AML-193 (cell line): ENCODE data around the gene DIP2B.

ENCODE experiments used
- DNase-seq, 2 experiments: peaks; one replicate each; lab custom pipeline; 2025; lab: John Stamatoyannopoulos, UW

DIP2B gene

DNA sequence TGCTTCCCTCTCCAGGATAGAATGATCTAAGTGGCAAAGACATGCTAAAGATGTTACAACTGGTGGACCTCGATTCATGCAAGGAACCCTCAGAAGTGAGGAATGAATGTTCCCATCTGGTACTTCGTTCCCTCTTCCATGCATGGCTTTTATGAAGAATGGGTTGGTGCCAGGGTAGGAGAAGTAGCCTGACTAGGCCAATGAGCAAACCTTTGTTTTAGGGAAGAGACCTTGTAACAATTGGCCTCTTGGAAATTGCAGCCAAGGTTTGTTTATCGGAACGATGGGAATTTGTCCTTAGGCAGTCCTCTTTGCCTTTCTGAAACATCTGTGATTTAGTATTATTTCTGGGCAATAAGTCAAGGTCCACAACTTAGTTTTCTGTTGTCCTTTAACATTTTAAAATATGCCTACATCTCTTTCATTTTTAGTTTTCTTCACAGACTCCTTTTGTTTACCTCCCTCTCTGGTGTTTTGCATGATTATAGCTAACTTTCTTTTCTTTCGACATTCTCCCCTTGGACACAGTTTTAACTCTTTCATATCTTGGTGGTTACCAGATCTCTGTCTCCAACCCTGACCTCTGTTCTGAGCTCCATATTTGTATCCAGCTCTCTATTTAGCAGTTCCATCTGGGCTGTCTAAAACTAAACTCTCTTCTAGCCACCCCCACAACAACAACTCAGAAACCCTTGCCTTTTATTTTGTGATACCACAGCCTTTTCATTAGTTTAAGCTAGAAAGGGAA lies 70.0 kb downstream of the DIP2B start:
- no peak for DNase-seq

DNA sequence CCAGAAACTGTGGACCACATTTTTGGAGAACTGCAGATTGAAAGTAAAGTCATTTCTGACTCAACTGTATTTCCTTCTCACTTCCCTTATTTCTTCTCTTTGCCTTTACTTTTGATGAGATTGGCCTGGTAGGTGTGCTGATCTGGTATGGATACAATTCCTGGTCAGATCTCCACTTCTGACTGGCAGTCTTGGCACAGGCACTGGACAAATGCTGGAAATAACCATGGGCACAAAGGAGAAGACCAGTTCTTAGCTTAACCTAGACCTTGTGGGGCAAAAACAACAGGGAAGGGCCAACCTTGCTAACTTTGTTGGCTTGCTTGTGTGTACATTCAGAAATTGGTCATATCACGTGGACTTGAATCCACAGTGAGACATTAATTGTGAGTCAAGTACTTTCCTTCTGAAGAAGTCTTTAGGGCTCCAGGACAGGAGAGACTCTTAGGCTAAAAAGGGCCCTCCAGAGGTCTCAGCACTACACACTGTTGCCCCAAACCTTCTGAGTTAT lies 75.0 kb downstream of the DIP2B start:
- DNase-seq = no peak

DNA sequence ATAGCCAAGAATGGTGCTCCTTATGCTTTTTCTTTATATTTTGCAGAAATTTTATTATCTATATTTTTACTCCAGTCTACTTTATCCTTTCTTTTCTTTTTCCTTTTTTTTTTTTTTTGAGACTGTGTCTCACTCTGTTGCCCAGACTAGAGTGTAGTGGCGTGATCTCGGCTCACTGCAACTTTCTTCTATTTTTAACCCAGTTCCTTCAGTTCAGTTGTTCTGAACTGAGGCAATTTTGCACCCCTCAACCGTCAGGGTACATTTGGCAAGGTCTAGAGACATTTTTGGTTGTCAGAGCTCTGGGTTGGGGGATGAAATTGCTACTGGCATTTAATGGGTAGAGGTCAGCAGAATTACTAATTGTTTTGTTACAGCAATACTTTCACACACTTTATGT lies 75.7 kb downstream of the DIP2B start:
- DNase-seq = no peak

DNA sequence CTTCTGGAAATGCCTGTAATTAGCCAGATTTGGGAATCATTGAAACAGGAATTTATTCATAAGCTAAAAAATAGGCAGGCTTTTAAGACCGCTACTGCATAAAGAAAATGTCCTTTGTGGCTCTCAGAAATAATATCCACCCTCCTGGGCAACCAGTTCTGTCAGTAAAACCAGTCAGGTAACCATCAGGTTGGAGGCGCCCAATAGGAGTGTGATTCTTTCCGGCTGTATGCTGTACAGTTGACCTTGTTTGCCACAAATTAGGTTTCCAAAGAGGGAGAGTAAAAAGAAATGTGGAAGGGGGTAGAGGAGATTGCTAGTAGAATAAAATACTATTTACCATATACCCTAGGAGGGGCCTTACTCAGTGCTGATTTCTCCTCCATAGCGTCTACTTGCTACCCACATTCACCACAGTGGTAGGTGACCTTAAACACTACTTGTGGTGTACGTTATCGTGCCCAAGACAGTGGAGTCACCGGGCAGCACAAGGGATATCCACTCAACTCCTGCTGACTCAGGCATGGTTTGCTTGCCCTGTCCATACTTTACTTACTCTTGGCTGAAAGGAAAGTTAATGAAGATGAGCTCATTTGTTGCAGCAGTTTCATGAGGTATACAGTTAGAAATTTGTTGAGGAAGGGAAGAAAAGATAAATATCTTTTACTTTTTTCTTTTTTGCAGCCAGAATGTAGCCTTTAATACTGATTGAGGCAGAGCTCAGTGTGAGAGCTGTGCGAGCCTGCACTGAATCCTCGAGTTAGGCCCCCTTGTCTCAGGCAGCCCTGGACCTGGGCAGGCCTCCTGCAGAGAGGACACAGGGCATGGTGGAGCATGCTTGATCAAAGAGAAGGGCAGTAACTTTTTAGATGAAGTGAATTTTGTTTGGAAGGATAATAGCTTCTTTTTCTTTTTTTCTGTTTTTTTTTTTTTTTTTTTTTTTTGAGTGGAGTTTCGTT lies 76.7 kb downstream of the DIP2B start:
- no peak for DNase-seq

DNA sequence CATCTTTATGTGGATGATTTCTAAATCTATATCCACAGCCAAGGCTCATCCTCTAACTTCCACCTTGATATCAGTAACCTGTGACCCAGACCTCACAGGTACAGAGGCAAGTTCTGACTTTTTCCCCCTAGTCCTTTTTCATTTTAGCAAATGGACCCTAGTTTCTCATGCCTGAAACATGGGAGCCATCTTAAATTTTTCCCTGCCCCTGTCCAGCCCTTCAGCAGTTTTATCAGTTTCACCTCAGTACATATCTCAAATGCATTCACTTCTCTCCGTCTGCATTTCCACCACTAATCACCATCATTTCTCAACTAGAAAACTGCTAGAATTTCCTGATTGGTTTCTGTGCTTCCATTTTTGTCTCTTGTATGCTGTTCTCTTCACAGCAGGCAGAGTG lies 79.3 kb downstream of the DIP2B start:
- DNase-seq = no peak

DNA sequence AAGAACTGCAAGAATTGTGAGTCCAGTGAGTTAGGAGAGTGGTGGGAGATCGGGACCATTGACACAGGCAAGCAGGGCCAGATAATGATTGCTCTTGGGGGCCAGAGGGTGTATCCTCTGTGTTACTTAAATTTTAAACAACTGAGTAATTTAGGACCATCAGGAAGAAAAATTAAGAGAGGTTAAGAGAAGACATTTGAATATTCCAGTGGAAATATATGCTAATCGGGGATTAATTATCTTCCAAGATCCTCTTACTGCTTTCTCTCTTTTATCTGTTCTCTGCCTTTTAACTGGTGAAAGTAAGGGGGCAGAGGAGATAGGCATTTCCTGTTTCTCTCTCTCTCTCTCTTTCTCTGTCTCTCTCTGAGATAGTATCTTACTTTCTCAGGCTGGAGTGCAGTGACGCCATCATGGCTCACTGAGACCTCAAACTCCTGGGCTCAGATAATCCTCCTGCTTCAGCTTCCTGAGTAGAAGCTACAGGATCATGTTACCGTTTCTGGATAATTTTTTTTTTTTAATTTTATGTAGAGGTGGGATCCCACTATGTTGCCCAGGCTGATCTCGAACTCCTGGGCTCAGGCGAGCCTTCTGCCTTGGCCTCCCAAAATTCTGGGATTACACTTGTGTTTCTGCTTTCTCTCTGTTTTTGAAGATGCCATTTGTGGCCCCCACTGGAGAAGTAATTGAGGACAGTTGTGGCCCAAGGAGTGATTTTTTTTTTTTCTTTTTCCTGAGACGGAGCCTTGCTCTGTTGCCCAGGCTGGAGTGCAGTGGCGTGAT lies 85.1 kb downstream of the DIP2B start:
- no peak for DNase-seq

DNA sequence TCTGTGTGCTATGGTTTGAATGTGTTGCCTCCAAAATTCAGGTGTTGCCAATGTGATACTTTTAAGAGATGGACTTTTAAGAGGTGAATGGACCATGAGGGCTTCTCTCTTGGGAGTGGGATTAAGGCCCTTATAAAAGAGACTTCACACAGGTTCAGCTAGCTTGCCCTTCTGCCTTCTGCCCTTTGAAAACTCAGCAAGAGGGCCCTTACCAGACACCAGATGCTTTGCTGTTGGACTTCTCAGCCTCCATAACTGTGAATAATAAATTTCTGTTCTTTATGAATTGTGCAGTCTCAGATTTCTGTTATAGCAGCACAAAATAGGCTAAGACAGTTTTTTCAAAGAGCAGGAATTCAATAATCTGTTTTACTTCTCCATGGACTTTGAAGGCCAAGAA lies 86.1 kb downstream of the DIP2B start:
- DNase-seq = no peak

DNA sequence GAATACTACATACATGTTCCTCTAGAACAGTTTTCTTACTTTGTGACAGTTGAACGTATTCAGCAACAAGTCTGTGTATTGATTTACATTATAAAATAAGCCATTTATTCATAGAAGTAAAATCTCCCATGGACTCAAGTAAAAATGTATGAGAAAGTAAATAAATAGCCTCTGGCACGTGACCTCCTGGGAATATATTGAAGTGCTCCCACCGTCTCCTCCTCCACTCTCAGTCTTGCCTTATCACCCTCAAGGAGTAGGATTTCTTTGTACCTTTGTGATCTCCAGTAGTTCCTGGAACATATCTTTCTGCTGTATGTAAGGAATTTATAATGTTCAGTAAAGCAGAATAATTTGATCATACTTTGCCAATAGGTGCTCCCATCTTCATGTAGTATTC lies 90.9 kb downstream of the DIP2B start:
- DNase-seq = no peak

DNA sequence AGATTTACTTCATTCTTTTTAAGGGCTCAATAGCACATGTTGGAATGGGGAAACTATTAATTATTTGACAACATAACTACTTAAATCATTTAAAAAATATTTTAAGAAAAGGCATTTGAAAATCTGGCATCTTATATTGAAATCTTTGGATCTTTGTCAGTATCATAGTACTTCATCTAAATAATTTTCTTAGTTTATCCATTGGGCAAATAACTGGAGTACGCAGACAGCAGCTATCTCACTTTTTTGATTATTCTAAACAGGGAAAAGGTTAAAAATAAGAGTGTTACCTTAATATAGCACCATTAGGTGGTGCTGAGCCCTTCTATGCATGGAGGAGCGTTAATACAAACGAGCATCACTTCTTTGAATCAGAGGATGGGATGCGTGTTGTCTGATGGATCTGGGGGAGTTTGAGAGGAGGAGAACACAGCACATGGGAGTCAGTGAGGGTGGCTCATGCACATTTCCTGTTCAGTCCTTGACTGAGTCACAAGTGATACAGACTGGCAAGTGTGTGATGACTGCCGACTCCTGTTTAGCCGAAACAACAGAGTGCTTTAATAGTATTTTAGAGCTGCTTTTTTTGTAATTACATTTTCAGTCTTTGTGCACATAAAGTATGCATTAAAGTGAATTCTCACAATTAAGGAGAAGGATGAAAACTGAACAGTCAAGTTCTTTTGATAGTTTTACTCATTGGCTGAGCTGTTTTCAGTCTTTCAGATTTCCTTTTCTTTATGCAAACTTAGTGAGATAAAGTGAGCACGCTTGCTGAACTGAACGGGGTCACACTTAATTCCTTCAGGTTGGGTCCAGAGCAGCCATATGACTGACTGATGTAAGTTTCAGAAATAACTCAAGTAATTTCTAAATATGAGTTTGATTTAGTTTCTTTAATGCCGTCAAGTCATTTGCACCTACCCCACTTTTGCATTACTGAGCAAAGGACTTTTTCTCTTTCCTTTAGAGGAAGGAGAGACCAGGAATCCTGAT lies 92.7 kb downstream of the DIP2B start:
- DNase-seq = no peak

DNA sequence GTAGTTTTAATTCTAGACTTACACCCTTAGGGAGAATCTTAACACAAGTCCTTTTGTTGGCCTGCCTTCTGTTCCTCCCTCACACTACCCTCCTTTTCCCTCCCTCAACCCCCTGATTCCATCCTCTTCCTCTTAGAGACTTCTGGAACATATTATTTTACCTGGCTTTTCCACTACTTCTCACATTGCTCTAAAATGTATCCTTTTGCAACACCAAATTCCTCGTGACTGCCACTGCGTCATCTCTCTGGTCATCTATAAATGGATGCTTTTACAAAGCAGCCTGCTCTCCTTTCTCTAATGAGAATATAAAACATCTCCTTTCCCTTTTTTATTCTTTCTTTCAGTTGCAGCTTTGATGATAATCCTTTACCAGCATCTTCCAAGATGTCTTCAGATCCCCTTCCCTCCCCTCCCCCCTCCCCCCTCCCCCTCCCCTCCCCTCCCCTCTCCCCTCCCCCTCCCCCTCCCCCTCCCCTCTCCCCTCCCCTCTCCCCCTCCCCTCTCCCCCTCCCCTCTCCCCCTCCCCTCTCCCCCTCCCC lies 93.6 kb downstream of the DIP2B start:
- DNase-seq = no peak

DNA sequence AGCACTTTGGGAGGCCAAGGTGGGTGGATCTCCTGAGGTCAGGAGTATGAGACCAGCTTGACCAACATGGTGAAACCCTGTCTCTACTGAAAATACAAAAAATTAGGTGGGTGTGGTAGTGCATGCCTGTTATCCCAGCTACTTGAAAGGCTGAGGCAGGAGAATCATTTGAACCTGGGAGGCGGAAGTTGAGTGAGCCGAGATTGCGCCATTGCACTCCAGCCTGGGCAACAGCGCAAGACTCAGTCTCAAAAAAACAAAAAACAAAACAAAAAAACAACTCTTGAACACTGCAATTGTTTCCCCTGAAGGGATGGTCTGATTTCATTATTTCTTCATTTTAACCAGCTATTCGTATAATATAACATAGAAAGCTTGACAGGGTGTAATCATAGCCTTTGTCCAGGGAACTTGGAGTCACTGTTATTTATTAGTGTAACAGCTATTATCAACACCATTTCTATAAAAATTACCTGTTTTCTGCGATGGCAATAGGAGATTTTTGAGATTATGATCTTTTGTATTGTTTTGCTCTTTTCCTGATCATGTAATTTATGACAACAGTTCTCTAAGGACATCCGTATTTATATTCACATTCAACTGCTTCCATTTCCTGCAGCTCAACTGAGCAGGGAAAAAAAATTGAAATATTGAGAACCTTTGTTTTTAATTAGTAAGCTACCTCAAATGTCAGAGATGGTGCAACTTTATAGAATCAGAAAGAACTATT lies 94.7 kb downstream of the DIP2B start:
- DNase-seq = no peak

DNA sequence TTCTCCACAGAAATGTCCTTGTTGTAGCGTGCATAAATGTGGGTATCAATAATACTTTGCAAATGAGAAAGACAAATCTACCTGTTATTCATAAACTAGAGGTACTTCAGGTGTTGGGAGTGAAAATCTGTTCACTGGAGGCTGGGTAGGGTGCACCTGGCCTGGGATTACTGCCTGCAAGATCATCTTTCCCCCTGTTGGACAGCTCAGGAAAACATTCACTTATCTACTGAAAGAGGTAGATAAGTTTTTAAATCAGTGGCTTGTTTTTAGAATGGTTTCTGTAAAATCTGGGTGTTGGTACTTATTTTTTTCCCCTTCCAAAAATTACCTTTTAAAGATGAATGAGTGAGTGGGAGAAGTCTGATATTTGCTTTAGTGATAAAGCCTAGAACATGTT lies 95.6 kb downstream of the DIP2B start:
- DNase-seq = no peak

DNA sequence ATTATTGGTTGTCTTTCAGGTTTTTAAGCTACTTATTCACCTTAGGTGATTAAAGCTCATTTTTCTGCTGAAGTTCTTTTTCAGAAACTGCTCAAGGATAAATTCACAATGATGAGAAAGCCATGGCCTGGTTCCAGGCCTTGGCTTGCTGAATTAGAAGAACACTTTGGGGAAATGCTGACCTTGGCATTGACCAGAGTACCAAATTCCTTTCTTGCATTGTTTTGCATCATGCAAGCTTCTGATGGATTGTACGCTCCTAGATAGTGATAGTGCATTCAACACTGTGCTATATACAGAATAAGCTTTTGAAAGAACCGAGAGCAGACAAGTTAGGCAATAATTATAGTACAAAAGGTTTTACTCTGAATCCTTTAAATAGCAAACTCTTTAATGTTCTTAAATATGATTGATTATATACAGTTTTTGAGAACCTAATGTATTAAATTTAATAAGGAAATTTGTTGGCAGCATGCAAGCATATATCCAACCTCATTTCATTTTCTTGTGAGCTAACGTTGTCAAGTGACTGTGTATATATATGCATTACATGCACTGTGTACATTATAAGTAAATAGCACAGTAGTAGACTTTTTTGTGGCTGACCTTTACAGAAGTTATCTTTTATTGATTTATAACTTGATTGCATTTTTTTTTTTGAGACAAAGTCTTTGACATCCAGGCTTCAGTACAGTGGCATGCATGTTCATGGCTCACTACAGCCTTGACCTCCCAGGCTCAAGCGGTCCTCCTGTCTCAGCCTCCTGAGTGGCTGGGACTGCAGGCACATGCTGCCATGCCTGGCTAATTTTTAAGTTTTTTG lies 99.2 kb downstream of the DIP2B start:
- no peak for DNase-seq

DNA sequence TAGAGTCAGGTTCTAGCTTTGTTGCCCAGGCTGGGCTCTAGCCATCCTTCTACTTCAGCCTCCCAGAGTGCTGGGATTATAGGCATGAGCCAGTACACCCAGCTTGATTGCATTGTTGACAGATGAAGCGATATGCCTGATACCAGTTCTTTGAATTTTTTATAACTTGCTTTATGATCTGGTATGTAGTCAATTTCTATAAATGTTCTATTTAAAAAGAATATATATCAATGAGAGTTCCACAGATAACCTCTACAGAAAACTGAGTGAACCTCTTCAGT lies 99.8 kb downstream of the DIP2B start:
- DNase-seq = no peak

DNA sequence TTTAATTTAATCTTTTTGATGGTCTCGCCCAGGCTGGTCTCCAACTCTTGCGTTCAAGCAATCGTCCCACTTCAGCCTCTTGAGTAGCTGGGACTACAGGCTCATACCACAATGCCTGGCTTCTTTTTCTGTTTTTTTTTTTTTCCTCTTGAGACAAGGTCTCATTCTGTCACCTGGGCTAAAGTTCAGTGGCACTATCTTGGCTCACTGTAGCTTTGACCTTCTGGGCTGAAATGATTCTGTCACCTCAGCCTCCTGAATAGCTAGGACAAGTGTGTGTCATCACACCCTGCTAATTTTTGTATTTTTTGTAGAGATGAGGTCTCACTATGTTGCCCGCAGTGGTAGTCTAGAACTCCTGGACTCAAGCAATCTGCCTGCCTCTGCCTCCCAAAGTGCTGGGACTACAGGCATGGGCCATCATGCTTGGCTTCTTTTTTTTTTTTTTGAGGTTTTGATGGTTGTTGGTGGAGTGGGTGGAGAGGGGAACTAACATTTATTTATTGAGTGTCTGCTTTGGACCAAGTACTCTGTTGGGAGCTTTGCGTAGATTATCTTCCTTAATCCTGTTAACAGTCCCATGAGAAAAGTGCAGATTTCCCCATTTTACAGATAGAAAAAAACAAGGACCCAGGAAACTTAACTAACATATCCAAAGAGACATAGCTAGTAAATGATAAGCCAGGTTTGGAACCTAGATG lies 102.0 kb downstream of the DIP2B start:
- DNase-seq = no peak

DNA sequence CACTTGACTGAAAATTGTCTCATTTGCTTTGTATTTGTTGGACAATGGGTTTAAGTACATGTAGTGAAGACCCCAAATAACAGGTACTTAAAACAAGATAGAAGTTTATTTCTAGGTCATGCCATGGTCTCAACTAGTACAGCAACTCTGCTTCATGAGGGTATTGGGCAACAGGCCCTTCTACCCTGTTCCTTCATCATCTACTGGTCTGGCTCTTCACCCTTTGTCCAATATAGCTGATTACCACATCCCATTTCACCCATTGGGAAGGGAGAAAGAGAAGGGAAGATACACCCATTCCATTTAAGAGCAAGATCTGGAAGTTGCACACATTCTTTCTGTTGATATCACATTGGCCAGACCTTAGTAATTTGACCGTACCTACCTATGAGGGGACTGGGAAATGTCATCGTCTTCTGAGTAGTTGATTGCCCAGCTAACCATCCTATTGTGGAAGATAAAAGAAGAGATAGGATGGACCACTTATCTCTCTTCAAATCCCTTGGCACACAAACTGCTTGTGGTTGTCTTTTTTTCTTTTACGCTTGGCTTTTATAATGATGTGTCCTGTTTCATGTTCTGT lies 104.6 kb downstream of the DIP2B start:
- DNase-seq = no peak

DNA sequence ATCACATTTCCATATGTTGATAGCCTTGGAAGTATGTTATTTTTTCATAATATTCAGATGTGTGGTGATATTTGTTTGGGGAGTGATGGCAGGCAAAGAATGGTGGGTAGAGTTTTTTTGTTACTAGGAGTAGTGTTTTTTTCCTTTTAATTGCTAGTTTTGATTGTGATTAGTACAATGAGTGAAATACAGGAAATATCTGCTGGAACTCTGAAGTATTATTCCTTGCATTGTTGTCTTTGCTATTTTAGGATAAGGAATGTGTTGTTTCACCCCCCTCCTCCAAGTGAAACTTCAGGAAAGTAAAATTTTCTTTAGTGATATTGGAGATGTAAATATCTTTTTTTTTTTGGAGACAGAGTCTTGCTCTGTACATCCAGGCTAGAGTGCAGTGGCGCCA lies 105.4 kb downstream of the DIP2B start:
- no peak for DNase-seq

DNA sequence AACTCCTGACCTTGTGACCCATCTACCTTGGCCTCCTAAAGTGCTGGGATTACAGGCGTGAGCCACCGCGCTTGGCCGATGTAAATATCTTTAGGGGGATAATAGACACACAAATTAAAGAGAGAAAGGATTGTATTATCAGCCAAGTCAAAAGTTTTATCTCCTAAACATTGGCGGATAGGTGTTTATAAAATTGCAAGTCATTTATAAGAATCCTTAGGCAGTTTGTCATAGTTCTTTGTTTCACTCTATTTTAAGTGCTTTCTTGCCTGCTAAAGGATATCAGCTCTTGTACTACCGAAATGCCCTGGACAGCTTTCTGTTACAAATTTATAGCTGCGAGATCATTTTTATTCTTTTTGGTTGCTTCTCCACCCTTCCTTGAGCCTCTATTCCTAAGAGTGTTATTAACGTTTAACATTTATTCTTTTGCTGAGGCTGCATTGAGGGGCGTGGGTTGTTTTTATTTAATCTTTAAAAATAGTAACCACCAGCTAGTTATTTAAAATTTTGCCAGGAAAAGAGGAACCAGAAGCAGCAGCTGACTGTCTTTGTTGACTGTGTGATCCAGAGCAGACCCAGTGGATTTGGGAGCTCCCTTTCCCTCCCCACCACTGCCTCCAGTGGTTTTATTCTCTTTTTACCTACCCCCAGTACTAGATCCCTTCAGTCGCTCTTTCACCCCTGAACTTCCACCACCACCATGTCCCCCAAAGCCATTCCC lies 106.4 kb downstream of the DIP2B start:
- DNase-seq = no peak
